Measurements from ENCODE around the gene ZNF500.

- TF ChIP-seq REST (IDR thresholded peaks at IDR 0.05; ENCODE audit: unreplicated experiment) (no peak), CTCF (conservative IDR thresholded peaks at IDR 0.05; ENCODE audit: low read depth in 2 of 2) (no peak), CREB1 (CRISPR knock-in tag; IDR thresholded peaks at IDR 0.05; ENCODE audit: low read depth) (no peak), JUNB (IDR thresholded peaks at IDR 0.05; ENCODE audit: unreplicated experiment) (no peak), EZH2 (IDR thresholded peaks at IDR 0.05; ENCODE audit: low read depth, unreplicated experiment) (no peak), POLR2AphosphoS5 (IDR thresholded peaks at IDR 0.05; ENCODE audit: low read depth) (no peak), EZH2phosphoT487 (IDR thresholded peaks at IDR 0.05; ENCODE audit: unreplicated experiment) (no peak), STAT1 (IDR thresholded peaks at IDR 0.05; ENCODE audit: unreplicated experiment) (no peak), ZNF114 (CRISPR knock-in tag; IDR thresholded peaks at IDR 0.05) (no peak), ETS1 (IDR thresholded peaks at IDR 0.05) (no peak)
Measured at GRCh38 chr16:4746215-4746614, 20.7 kb downstream of the ZNF500 start.

All from GM23338 (cell line).